KG1 (cell line): ENCODE data around the gene MAP1LC3B2.

ENCODE experiments used
- DNase-seq: peaks from one replicate; lab custom pipeline; 2025; lab: John Stamatoyannopoulos, UW

MAP1LC3B2 gene

GRCh38 chr12:116538076-116538591 is 21.0 kb upstream of the MAP1LC3B2 start:
- DNase-seq, result no peak

GRCh38 chr12:116538682-116539305 is 20.4 kb upstream of the MAP1LC3B2 start:
- no peak for DNase-seq

GRCh38 chr12:116539361-116539771 is 19.8 kb upstream of the MAP1LC3B2 start:
- DNase-seq, result no peak

DNA sequence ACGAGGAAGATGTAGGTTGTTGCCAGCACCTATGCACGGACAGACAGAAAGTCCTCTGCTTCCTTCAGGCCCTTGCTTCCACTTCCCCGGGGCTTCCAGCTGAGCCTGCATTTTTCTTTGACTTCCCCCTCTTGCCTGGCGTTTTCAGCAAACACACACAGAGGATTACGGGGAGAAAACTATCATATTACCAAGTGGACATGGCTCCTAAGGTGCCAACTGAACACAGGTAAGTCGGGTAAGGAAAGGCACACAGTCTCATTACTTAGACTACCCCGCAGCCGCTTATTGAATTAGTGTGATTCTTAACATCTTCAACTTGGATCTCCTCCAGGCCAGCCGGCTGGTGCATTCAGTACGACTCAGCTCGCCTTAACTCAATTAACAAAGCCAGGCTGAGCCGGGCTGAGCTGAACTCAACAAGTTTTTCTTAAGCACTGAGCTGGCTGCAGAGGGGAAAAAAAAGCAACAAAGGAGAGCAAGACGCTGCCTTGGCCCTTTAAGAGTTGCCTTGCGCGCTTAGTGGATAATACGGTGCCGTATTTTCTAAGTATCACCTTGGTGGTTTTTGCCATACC is 19.2 kb upstream of the MAP1LC3B2 start:
- no peak for DNase-seq

DNA sequence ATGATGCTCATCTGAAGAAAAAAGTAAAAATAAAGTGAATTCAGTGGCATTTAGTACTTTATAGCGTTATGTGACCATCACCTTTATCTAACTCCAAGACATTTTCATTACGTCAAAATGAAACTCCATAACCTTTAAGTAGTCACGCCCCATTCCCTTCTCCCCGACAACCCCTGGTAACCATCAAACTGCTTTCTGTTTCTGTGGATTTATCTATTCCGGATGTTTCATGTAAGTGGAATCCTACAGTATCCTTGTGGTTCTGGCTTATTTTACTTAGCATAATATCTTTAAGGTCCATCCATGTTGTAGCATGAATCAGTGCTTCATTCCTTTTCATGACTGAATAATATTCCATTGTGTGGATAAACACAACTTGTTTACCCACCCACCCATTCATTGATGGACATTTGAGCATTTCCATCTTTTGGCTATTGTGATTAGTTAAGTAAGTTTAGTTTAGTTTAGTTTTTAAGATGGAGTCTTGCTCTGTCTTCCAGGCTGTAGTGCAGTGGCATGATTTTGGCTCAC is 18.5 kb upstream of the MAP1LC3B2 start:
- no peak for DNase-seq

DNA sequence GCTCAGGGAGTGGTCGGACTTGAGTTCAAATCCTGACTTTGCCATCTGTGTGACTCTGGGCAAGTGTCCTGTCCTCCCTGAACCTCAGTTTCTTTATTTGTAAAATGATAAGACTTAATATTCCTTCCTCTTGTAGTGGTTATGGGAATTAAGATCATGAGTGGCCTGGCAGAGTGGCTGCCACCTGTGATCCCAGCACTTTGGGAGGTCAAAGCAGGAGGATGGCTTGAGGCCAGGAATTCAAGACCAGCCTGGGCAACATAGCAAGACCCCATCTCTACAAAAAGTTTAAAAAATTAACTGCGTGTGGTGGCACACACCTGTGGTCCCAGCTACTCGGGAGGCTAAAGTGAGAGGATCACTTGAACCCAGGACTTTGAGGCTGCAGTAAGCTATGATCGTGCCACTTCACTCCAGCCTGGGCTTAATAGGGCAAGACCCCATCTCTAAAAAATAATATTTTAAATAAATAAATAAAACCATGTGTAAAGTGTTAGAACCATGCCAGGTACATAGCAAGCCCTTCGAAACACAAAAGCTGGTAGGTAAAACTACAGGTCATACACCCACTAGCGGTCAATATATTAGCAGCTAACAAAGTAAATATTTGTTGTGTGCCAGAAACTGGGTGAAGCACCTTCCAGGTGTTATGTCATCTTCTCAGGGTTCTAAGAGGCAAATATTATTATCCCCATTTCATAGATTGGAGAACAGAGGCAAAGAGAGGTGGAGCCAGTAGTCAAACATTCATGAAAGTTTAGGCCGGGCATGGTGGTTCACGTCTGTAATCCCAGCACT is 17.4 kb upstream of the MAP1LC3B2 start:
- no peak for DNase-seq

- DNase-seq, result no peak
These were observed 16.7 kb upstream of the MAP1LC3B2 start for GRCh38 chr12:116542345-116542956.

- no peak for DNase-seq
These were observed 14.5 kb upstream of the MAP1LC3B2 start for GRCh38 chr12:116544656-116545055.

GRCh38 chr12:116545144-116545543 is 14.0 kb upstream of the MAP1LC3B2 start:
- DNase-seq, result no peak

GRCh38 chr12:116545936-116546335 is 13.2 kb upstream of the MAP1LC3B2 start:
- DNase-seq, result no peak

DNA sequence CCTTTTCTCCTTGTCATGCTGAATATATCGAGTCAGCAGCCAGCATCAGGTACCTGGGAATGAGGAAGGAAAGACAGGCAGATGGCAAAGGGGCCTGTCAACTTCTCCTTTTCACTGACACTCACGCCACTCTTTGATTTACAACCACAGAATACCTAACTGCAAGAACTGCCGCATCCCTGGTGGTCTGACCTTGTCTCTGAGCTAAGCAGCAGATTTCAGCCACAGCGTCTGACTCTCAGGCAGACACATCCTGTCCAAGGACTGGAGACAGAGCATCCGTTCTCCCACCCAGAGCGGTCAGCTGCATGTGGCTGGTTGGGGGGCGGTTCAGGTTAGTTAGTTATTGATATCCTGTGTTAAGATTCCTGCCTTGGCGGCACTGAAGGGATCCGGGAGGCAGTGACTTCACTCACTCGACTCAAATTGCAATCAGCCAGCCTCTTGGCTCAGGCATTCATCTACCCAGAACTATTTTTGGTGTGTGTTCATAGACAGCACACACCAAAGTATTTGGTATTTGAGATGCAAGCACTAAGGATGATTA is 11.2 kb upstream of the MAP1LC3B2 start:
- DNase-seq, result peak; percentile 77

GRCh38 chr12:116549993-116550392 is 9.2 kb upstream of the MAP1LC3B2 start:
- DNase-seq, result no peak

DNA sequence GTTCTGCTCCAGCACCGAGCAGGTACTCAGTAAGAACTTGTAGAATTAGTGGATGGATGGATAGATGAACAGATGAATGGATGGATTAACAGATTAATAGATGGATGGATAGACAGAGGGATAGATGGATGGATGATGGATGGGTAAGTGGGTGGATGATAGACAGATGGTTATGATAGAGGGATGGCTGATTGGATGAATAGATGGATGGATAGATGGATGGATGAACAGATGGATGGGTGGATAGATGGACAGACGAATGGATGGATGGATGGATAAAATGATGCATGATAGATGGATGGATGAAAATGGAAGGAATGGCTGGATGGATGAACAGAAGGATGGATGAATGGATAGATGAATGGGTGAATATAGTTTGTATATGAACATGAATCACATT is 8.0 kb upstream of the MAP1LC3B2 start:
- no peak for DNase-seq

- no peak for DNase-seq
These were observed 7.6 kb upstream of the MAP1LC3B2 start for GRCh38 chr12:116551619-116551951.

- DNase-seq, result no peak
These were observed 7.0 kb upstream of the MAP1LC3B2 start for GRCh38 chr12:116551952-116552772.

GRCh38 chr12:116552773-116553373 is 6.3 kb upstream of the MAP1LC3B2 start:
- DNase-seq, result no peak

- no peak for DNase-seq
These were observed 2.7 kb upstream of the MAP1LC3B2 start for GRCh38 chr12:116556356-116556952.

- DNase-seq, result no peak
These were observed 2.0 kb upstream of the MAP1LC3B2 start for GRCh38 chr12:116556964-116557698.

DNA sequence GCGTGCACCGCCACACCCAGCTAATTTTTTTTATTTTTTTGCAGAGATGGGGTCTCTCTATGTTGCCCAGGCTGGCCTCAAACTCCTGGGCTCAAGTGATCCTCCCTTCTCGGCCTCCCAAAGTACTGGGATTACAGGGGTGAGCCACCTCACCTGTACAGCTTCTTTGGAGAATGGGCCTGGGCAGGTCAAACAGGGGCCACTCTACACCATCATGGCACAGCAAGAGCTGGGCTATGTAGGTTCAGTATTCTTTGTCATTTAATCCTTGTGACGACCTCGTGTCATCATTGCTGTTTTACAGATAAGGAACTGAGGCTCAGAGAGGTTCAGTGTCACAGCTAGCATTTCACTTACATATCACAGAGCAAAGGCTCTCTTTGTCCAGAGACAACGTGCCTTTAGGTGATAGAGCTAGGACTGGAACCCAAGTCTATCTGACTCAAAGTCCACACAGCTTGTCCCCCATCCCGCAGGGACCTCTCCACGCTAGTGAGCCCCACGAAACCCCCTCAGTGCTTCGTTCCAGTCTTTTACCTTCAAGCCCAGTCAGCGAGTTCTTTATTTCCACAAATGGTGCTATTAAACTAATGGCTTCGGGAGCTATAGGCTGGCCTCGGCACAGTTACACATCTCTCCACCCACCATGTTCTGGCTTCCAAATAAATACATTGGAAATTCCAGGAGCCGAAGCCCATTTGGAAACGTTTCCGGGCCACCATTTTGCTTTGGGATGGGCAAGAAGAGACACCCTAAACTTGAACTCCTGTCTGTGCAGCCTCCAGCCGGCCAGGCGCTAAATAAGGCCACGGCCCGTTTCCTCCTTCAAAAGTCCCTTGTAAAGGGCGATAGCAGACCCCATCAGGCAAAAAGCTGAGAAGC is 660 bp upstream of the MAP1LC3B2 start:
- no peak for DNase-seq
